Measurements from ENCODE around the gene ZBTB47.

Gene ZBTB47

DNA sequence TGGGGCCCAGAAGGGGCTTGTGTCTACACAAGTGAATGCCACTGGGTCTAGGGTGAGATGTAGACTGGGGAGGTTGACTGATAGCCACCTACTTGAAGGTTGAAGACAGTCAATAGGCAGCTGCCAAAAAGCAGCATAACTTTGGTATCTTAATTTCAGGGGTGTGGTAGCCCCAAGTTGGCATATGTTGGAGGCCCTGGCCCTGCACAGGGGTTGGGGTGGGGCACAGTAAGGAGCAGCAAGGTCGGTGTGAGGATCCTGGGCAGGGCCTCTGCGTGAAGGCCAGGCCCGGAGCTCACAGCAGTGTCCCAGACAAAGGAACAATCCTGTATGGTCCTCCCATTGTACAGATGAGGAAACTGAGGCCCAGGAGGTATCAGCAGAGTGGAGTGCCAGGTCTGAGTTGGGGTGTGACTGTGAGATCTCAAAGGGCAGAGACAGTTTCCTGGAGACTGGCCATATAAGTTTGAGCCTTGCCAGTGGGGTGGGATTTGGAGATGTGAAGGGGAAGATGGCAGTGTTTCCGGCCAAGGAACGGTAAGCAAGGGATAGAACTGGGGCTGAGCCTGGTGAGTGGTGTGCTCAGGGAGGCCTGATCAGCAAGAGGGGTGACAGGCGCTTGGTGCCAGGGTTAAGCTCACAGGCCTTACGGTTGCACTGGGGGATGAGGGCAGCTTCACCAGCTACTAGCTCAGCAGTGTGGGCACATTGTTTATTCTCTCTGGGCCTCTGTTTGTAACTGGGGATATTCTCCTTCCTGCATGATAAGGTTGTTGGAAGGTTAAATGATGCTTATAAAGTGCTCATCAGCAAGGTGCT, 33.5 kb downstream of the ZBTB47 start:
- DNase-seq, result no peak

DNA sequence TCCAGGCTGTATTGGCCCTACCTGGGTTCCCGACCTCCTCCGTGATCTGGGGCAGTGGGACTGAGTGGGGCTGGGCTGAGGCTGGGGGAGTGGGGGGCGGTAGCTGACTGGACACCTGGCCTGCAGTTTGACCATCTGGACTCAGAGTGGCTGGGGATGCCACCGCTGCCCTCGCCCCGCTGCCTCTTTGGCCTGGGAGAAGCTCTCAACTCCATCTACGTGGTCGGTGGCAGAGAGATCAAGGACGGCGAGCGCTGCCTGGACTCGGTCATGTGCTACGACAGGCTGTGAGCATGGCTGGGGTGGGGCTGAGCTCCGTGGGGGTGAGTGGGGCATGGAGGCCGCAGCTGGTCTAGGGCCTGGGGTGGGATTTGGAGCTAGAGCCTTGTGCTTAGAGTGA, 34.5 kb downstream of the ZBTB47 start:
- no peak for DNase-seq

DNA sequence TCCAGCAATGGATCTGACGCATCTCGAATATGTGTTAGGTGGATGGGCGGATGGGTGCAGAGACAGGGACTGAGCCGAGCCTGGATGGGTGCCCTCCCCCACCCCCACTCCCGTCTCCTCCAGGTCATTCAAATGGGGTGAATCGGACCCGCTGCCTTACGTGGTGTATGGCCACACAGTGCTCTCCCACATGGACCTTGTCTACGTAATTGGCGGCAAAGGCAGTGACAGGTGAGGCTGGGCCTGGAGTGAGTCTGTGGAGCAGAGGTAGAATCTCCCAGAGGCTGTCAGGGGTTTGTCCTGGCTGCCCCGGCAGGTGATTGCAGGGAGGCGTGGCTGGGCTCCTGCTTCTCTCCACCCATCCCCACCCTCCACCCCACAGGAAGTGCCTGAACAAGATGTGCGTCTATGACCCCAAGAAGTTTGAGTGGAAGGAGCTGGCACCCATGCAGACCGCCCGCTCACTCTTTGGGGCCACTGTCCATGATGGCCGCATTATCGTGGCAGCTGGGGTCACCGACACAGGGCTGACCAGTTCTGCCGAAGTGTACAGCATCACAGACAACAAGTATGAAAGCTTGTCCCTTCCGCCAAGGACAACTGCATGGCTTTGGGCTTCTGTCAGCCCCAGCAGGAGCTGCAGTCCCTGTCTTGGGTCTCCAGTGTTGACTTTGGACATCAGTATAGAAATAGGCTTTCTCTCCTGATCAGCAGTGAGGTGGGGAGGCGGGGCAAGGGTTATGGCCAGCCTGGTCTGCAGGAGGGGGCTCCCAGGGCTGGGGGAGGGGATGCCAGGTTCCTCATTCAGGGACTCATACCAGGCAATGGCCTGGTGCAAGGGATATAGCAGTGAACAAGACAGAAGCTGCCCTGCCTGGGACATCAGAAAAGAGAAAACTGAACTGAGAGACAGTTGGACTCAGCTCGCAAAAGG, 35.3 kb downstream of the ZBTB47 start:
- DNase-seq, result no peak

DNA sequence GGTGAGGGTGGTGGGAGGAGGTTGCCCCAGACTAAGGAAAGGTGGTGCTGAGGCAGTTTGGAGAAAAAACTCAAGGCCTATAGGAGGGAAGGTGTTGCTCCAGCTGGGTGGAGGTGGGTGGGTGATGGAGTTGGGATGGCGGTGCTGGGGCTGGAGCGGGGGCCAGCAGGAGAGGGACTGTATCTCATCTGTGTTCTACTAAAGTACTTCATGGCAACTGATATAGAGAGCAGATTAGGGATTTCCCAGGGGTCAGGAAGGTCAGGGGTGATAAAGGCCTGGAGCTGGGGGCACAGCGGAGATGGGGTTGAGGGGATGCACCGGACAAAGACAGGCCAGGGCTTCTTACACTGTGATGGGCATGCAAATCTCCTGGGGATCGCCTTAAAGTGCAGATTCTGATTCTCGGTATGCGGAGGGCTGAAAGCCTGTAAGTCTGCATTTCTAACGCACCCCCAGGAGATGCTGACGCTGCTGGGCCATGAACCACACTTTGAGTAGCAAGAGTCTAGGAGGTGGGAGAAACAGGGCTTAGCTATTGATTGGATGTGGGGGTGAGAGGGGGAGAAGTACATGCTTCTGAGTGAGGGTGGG, 36.0 kb downstream of the ZBTB47 start:
- no peak for DNase-seq

DNA sequence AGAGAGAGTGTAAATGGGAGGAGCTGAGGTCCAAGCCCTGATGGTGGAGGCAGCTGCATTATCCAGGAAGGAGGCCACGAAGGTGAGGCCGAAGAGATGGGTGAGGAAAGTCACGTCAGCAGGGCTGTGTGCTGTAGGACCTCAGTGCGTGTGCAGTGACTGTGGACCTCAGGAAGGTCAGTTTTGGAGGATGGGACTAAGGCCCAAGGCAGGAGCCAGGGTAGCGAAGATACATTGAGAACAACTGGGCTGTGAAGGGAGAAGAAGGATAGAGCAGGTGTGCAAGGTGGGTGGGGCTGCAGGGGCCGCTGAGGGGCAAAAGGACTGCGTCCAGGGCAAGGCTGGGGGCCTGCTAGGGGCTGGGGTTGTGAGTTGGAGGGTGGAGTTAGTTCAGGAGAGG, 36.7 kb downstream of the ZBTB47 start:
- DNase-seq, result no peak

DNA sequence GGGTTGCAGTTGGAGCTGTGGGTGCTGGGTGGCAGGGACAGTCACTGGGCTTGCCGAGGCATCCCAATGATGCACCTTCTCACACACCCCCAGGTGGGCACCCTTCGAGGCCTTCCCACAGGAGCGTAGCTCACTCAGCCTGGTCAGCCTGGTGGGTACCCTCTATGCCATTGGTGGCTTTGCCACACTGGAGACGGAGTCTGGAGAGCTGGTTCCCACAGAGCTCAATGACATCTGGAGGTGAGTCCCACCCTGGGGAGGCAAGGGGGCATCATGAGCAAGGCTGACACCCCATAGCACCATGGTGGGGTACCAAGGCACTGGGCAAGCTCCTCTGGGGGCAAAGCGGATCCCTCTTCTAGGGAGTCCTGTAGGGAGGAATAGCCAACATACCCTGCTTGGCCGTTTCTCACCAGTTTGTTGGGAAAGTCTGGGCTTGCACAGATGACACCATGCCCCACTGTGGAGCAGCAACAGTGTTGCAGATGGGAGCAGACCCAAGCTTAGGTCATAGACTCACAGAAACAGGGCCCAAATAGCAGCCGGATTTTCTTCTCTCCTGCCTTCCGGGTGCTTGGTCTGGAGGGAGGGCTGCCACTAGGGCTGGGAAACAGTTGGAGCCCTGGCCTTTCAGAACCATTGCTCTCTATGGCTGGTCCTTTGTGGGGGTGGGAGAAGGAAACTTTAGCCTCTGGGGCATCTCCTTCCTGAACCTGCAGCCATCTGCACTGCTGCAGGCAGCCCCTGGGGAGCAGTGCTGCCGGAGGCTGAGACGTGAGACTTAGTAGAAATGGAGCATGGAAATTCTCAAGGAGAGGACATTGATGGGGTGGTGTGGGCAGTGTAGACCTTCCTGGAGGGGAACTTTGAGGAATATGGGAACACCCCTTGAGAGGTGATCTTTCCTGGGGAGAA, 37.5 kb downstream of the ZBTB47 start:
- DNase-seq, result no peak

DNA sequence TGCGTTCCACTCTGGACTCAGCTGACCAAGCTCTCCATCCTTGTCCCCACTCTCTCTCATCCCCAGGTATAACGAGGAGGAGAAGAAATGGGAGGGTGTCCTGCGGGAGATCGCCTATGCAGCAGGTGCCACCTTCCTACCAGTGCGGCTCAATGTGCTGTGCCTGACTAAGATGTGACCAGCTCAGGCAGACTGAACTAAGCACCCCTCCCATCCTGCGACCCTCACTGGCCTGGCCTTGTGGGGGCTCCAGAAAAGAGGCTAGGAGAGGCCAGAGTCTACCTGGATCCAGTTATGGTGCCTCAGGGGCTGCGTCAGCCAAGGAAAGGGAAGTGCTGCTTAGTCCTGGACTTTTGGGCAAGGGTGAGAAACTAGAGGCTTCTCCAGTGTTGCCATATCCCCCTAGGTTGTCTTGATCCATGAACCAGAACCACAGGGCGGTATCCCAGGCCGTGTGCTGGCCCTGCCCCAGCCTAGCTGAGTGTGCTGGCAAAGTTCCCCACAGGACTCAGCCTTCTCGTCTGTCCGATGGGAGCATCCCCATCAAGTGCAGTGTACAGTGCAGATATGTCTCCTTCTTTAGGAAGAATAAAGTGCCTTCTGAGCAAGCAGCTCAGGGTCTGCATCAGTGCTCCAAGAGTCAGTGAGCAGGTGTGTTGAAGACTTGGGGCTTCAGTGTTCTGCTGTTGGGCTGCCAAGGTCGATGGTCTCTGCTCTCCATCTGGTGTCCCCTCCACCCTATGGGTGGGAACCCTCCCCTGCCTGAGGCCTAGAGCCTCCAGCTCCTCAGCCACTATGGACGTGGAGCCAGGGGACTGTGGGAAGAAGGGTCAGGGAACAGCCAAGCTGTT, 38.5 kb downstream of the ZBTB47 start:
- no peak for DNase-seq

DNA sequence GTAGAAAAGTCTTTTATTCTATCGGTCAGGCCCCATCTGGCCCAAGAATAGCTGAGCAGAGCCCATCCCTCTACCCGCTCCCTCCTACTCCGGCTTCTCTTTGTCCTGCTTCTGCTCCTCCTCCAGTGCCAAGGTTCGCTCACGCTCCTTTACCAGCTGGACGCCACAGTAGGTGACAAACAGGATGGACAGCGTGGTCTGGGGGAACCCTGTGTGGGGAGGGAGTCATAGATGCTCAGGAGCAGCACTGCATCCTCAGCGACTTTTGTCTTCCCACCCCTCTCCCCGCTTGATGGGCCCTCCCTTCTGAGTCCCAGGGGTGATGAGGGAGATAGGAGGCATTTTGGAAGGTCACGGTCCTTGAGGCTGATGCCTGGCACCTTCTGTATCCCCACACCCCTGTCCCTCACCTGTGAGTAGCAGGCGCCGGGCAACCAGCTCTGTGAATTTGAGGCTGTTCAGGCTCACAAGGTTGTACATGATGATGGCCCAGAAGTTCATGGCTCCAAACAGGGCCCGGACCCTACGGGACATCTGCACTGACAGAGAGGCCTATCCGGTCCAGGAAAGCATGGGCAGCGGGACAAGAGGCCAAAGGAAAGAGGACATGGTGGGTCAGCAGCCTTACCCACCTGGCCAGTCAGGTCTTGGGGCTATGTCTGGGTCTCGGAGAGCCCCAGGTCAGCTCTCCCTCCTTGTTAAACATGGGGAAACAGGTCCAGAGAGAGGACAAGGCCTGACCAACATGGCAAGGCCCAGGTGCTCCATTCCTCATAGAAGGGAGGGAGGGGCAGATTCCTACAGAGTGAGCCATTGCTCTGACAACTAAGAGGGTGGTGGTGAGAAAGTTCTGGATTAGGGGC, 39.4 kb downstream of the ZBTB47 start:
- no peak for DNase-seq

DNA sequence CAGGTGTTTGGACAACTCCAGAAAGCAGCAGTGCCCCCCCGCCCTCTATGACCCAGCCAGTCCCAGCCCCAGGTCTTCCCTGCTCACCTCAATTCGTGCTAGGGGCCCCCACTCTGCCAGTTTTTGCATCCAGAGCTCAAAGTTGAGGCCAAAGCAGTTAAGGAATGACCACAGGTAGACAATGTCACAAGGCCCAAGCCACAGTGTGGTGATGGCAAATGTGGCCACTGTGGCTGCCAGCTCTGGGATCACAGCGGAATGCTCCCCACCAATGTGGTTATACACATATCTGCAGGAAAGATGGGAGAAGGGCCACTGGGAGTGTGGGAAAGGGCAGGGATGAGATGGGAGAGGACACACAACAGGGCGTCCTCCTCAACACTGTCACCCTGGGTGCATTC, 40.0 kb downstream of the ZBTB47 start:
- DNase-seq, result no peak

DNA sequence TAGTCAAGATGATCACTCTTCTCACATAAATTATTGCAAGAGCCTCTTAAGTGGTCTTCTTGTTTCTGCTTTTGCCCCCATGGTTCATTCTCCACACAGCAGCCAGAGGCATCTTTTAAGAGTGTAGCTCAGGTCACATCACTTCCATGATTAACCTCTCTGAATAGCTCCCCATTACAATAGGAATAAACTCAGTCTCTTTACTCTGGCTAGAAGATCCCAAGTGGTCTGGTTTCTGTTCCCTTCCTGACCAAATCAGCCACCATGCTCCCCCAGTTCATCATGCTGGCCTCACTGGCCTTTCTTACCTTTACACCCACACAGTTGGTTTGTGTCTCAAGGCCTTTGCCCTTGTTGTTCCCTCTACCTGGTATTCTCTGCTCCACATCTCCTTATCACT, 40.9 kb downstream of the ZBTB47 start:
- no peak for DNase-seq

DNA sequence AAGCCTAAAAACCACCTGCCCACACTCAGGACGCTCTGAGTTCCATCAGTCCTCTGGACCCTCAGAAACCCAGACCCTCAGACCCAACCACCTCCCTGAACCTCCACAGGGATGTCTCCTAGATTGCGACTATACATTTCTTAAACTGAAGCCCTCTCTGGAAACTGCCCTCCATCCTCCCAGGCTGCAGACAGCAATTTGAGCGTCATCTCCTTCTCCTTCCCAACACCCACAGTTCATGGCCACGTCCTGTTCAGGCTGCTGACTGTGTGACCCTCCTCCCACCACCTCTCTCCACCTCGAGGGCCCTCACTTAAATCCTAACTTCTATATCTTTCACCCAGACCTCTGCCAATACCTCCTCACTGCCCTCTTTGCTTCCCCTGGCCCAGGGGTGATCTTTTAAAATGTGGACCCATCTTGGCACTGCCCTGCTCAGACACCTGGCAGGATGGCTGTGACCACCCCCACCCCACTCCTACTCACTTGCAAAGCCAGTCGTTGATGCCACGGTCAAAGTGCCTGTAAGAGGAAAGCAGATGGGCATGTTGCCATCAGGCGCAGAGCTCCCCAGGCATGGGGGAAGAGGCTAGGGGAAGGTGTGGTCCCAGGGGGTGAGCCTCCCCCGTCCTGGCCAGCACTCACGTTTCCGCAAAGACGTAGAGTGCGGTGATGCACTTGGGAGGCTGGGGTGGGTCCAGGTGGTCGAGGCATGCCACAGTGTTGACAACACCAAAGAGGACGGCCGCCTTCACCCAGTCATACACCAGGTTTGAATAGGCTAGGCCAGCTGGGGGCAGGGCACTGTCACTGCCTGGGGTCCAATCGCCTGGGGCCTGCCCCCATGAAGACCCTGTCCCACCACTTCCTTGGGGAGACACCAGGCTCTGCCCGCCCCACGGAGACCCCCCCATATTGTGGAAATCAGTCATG, 43.1 kb downstream of the ZBTB47 start:
- no peak for DNase-seq

DNA sequence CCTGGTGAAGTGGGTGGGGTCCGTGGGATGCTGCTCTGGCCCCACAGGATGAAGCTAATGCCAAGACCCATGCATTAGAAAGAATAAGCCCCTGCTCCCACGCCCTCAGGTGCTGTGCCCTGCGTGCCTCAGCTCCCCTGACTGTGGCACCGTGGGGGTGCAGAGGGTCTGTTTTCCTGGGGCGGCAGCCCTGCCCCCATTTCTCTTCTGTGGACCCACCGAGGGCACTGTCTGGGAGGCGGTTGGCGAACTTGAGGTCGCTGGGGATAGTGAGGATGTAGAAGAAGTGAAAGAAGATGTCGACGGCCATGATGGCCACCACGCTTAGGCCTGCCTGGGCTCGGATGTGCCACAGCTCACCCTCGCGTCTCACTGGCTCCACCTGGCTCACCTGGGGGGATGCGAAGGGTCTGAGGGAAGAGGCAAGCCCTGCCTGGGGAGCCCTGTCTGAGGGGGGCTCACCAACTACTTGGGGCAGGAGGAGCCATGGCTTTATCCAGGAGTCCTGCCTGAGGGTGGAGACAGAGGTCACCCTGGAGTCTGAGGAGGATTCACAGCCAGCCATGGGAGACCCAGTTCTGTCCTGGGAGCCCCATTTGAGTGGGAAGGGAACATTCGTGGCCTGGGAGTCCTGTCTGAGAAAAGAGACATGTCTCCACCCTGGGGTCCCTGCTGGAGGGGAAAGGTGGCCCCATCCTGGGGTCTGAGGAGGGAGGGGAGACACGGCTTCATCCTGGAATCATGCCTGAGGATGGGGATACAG, 44.0 kb downstream of the ZBTB47 start:
- no peak for DNase-seq

DNA sequence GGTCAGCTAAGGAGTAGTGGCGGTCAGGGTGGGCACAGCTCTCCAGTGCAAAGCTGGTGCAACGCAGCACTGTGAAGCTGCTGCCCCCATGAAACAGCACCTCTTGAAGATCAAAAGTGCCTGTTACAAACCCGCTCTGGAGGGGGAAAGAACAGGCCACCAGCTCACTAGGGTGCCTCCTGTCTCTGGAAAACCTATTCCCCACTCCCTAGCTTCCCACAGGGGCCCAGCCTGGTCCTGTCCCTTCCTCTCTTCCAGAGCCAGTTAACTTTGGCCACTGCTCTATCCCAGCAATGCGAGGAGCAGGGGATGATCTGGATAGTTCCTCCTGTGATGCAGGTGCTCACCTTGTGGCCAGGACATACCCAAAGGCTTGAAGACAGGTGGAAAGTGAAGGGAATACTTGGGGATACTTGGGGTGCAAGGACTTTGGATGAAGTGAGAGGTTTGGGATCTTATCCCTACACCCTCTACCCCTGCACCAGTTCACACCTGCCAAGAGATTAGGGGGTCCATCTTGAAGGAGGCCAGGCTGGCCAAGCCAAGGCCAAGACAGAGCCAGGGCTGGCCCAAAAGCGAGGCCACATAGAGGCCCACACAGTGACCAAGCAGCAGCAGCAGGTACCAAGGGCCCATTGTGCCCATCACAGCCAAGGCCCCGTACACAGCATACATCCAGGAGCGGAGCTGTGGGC, 44.9 kb downstream of the ZBTB47 start:
- no peak for DNase-seq

DNA sequence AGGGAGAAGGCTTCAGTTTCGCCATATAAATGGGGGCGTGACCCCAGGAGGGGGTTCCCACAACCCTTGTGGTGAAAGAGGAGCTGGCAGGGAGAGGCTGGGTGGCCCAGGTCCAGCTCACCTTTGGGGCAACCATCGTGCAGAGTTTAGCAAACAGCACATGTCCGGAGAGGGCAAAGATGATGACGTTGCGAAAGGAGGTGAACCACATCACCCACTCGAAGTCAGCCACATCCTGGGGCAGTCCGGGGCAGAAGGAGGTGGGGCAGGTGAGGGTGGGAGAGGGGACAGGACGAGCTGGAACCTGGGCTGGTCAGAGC, 45.4 kb downstream of the ZBTB47 start:
- DNase-seq, result no peak

DNA sequence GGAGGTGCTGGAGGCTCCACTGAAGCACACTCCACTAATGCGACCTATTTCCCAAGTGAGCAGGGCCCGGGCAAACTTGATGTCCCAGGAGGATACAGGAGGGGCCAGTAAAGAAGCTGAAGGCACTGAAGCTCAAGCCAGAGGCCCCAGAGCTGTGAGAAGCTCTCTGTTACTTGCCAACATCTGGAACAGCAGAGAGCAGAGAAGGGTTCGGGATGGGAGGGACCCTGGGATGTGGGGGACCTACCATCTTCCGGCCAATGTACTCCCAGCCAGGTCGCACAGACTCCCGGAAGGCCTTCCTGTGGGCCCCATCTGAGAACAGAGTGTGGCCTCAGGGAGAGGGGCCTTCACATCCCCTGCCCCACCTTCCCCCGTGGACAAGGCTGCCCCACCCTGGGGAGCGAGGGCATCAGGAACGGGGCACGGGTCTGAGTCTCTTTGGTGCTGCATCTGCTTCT, 46.0 kb downstream of the ZBTB47 start:
- no peak for DNase-seq

DNA sequence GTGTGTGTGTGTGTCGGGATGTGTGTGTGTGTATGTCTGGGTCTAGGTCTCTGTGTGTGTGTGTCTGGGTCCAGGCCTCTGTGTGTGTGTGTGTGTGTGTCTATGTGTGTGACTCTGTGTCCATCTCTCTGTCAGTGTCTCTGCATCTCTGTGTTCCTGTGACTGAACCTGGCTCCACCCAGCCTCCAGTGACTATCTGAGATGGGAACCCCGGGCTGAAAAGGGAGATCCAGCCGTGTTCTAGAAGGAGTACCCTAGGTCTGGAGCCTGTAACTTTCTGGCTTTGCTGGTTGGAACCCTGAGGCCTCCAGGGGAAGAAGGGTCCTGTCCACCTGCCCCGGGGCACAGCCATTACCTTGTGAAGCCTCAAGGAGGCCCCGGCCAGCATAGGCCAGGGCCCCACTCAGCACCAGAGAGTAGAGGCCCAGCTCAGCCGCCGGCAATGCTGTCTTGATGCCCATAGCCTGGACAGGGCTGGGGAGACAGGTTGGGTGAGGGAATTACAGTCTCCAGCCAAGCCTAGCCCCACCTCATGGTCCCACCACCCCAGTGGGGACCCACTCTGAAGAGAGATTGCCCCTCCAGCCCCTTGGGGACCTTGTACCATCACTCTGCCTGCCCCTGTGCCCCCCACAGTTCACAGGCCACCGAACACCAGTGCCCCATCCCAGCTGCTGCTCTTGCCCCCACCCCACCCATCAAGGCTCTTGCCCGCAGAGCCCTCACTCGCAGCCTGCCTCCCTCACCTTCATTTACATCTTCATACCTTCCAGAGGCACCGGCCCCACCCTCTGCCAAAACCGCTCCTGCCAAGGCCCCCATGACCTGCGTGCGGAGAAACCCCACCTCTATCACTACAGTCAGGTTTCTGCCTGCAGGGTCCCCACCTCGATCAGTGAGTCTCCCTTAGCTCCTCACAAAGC, 47.1 kb downstream of the ZBTB47 start:
- DNase-seq, result no peak

All from CD4-positive, alpha-beta T cell treated with Interleukin-4 for 4 hours (primary cell).